PFSK-1 (cell line): ENCODE results near the gene AR.

ENCODE experiments used
- POLR2AphosphoS5 ChIP-seq: IDR thresholded peaks from 2 replicates; pipeline ENCODE4 v1.6.1; 2012; ENCODE audit warnings: low read depth, mild to moderate bottlenecking, control low read depth, low read length, moderate library complexity
- SIN3A ChIP-seq: IDR thresholded peaks from 2 replicates; pipeline ENCODE4 v1.6.1; 2012; ENCODE audit warnings: mild to moderate bottlenecking, low read length, moderate library complexity, borderline replicate concordance; ENCODE audit not compliant: insufficient read depth
- TAF1 ChIP-seq: IDR thresholded peaks from 2 replicates; pipeline ENCODE4 v1.6.1; 2012; ENCODE audit warnings: low read length, control low read depth, borderline replicate concordance; ENCODE audit not compliant: insufficient read depth
- TF ChIP-seq, protein P1 (sequence below), 2 experiments: IDR thresholded peaks; 2 replicates each; pipeline versions ENCODE4 v1.6.1 to v1.8.0; 2011 to 2012; ENCODE audit warnings: low read depth in 2 of 2, low read length in 2 of 2, control low read depth in 1 of 2, inconsistent platforms in 1 of 2, mild to moderate bottlenecking in 1 of 2, moderate library complexity in 1 of 2; ENCODE audit not compliant: insufficient read depth in 1 of 2

DNA sequence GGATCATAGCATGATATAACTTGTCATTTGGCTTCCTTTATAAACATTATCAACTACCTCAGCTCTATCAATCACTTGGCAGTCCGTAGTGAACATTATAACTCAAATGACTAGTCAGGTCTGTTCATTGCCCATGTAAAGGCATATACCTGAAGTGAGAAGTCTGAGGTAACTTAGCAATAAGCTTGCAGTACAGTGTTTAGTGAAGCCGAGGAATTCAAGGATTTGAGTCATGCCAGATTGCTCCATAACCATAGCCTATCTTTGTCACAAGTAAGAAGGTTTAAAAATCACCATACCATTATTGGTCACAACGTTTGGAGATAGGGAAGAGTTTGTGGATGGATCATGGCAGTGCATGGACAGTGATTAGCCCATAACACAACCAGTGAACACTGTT lies 41.6 kb downstream of the AR start:
- no peak for TF ChIP-seq TAF1
- no peak for TF ChIP-seq POLR2AphosphoS5
- TF ChIP-seq, protein P1, sequence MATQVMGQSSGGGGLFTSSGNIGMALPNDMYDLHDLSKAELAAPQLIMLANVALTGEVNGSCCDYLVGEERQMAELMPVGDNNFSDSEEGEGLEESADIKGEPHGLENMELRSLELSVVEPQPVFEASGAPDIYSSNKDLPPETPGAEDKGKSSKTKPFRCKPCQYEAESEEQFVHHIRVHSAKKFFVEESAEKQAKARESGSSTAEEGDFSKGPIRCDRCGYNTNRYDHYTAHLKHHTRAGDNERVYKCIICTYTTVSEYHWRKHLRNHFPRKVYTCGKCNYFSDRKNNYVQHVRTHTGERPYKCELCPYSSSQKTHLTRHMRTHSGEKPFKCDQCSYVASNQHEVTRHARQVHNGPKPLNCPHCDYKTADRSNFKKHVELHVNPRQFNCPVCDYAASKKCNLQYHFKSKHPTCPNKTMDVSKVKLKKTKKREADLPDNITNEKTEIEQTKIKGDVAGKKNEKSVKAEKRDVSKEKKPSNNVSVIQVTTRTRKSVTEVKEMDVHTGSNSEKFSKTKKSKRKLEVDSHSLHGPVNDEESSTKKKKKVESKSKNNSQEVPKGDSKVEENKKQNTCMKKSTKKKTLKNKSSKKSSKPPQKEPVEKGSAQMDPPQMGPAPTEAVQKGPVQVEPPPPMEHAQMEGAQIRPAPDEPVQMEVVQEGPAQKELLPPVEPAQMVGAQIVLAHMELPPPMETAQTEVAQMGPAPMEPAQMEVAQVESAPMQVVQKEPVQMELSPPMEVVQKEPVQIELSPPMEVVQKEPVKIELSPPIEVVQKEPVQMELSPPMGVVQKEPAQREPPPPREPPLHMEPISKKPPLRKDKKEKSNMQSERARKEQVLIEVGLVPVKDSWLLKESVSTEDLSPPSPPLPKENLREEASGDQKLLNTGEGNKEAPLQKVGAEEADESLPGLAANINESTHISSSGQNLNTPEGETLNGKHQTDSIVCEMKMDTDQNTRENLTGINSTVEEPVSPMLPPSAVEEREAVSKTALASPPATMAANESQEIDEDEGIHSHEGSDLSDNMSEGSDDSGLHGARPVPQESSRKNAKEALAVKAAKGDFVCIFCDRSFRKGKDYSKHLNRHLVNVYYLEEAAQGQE (IDR thresholded peaks at IDR 0.05; ENCODE audit: insufficient read depth in 1 of 2, low read depth in 2 of 2, low read length in 2 of 2), result no peak
- no peak for TF ChIP-seq SIN3A
